Right cardiac atrium (tissue), 5 donors: ENCODE measurements around the gene AIF1L. TPM values are rescaled to one million over a fixed set of nuclear protein-coding genes. Genes with fewer than 3 reads are reported as not detected.

Experiments
- polyA plus RNA-seq: library from polyadenylated mRNA; stranded (reverse); fragments of 200-250 nt; gene quantifications from one replicate; pipeline ENCODE4 v1.2.3, GENCODE V29; 2013
- total RNA-seq, 4 donors: library from RNA; stranded (reverse); fragmentation: NEBNext Ultra II Directional; extraction: Animal tissue kit (Norgen Biotek cat#: 25700); gene quantifications; one replicate each; pipeline ENCODE4 v1.2.1, GENCODE V29; 2021
- donor health status: healthy with polysubstance abuse.
- donor health status: DM: no; HTN: yes; CAD: no.
- donor health status: DM: no; HTN: no; CAD: no.
- donor health status: DM: no; HTN: yes; CAD: no; lungs with severe emphysema.
- donor health status: DM: yes; HTN: yes; CAD: no.

The AIF1L gene
- total and polyA plus RNA-seq, 5 donors, result 6.9 to 22.7 (median 15.7) TPM

Other genes with a start within 250 kb of the AIF1L start
- not detected for gene QRFP, start 199.7 kb upstream of the AIF1L start, total RNA-seq
- gene QRFP, start 199.7 kb upstream of the AIF1L start, polyA plus RNA-seq, result 0.05 TPM
- gene FIBCD1, start 157.3 kb upstream of the AIF1L start, total RNA-seq, result 1 to 10 TPM in 1 of 4 donors, under 1 TPM in 3; 0.20 to 2.2 (median 0.35) TPM
- gene FIBCD1, start 157.3 kb upstream of the AIF1L start, polyA plus RNA-seq, result 1.2 TPM
- gene LAMC3, start 87.4 kb upstream of the AIF1L start, total RNA-seq, result 1 to 10 TPM in 3 of 4 donors, under 1 TPM in 1; 0.51 to 2.6 (median 1.5) TPM
- gene LAMC3, start 87.4 kb upstream of the AIF1L start, polyA plus RNA-seq, result 1.4 TPM
- 10 to 100 TPM; 27.0 to 34.6 (median 29.6) TPM for gene NUP214, start 29.1 kb downstream of the AIF1L start, total RNA-seq
- gene NUP214, start 29.1 kb downstream of the AIF1L start, polyA plus RNA-seq, result 12.0 TPM
- gene FAM78A, start 180.0 kb downstream of the AIF1L start, total RNA-seq, result 10 to 100 TPM; 37.9 to 63.8 (median 53.9) TPM
- gene FAM78A, start 180.0 kb downstream of the AIF1L start, polyA plus RNA-seq, result 50.7 TPM
- 100 to 1,000 TPM in 3 of 4 donors, 10 to 100 TPM in 1; 96.3 to 126 (median 106) TPM for gene PLPP7, start 193.2 kb downstream of the AIF1L start, total RNA-seq
- gene PLPP7, start 193.2 kb downstream of the AIF1L start, polyA plus RNA-seq, result 160 TPM